Mucosa of rectum (tissue), 2 donors: Measurements from ENCODE around the gene HLA-DPA1.
"Not testable (repeated sequence)": the region's sequence is repeated elsewhere in the genome, so short reads cannot be mapped to it uniquely, and the experiment has no call there.

Source experiments
- H3K27ac ChIP-seq, 2 donors: one replicate each; pipeline ENCODE4 v1.7.0; 2013; ENCODE audit warnings: inconsistent platforms in 2 of 2, low read depth in 2 of 2, low read length in 2 of 2
- H3K27me3 ChIP-seq, 2 donors: one replicate each; pipeline ENCODE4 v1.7.0; 2013; ENCODE audit warnings: low read length in 2 of 2; ENCODE audit not compliant: control insufficient read depth in 2 of 2, insufficient read depth in 2 of 2
- H3K36me3 ChIP-seq, 2 donors: one replicate each; pipeline ENCODE4 v1.7.0; 2013; ENCODE audit warnings: low read length in 2 of 2; ENCODE audit not compliant: control insufficient read depth in 2 of 2, insufficient read depth in 2 of 2
- H3K4me1 ChIP-seq, 2 donors: one replicate each; pipeline ENCODE4 v1.7.0; 2013; ENCODE audit warnings: low read length in 2 of 2, mild to moderate bottlenecking in 1 of 2; ENCODE audit not compliant: control insufficient read depth in 2 of 2, insufficient read depth in 2 of 2
- H3K4me3 ChIP-seq, 2 donors: one replicate each; pipeline ENCODE4 v1.7.0; 2013; ENCODE audit warnings: low read length in 2 of 2
- H3K9ac ChIP-seq, 2 donors: one replicate each; pipeline ENCODE4 v1.7.0; 2013; ENCODE audit warnings: low read length in 2 of 2, low read depth in 1 of 2, mild to moderate bottlenecking in 1 of 2
- H3K9me3 ChIP-seq, 2 donors: one replicate each; pipeline ENCODE4 v1.7.0; 2013; ENCODE audit warnings: low read length in 2 of 2; ENCODE audit not compliant: control insufficient read depth in 2 of 2
- donor health status: healthy.
- donor health status: Normal muscosa, but diverticular disease.

Gene HLA-DPA1

GRCh38 chr6:33066917-33067521, 6.4 kb downstream of the HLA-DPA1 start:
- Histone ChIP-seq H3K27me3 (peaks cover 0 to 2% of the 10 kb centered on the region in 2 donors), H3K4me1 (no peaks in the 10 kb centered on the region), H3K4me3 (no peak overlapping the region), H3K36me3 (peaks cover 0 to 13% of the 10 kb centered on the region in 2 donors), H3K27ac (no peak overlapping the region), H3K9me3 (no peaks in the 10 kb centered on the region), H3K9ac (no peak overlapping the region)

DNA sequence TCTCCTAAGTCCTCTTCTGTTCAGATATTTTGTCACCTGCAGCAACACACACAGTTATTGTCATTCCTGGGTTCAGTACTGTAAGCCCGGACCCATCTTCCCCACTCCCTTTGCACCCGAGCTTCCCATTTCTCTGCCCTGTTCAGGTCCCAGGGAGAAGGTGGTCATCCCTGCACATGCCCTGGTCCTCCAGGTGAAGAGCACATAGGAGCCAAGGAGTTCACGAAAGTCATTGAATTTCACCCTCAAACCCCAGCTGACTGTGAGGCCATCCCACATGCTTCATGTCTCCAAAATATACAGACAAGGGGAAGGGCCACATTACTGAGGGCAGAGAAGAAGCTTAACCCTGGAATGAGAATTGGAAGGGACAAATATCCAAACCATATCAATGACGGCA, 8.1 kb downstream of the HLA-DPA1 start:
- no peak overlapping the region for H3K27ac ChIP-seq

GRCh38 chr6:33064723-33065122, 8.7 kb downstream of the HLA-DPA1 start:
- peaks cover 0 to 13% of the 10 kb centered on the region in 2 donors for H3K36me3 ChIP-seq
- no peaks in the 10 kb centered on the region for H3K9me3 ChIP-seq
- no peak overlapping the region for H3K4me3 ChIP-seq
- no peaks in the 10 kb centered on the region for H3K4me1 ChIP-seq
- H3K27me3 ChIP-seq, result no peaks in the 10 kb centered on the region
- H3K9ac ChIP-seq, result no peak overlapping the region
- H3K27ac ChIP-seq, result no peak overlapping the region

More for the DNA sequence above, 8.1 kb downstream of the HLA-DPA1 start:
- Histone ChIP-seq H3K27me3 (peaks cover 0 to 2% of the 10 kb centered on the region in 2 donors), H3K36me3 (peaks cover 0 to 13% of the 10 kb centered on the region in 2 donors), H3K9me3 (no peaks in the 10 kb centered on the region), H3K9ac (no peak overlapping the region), H3K4me3 (no peak overlapping the region), H3K4me1 (no peaks in the 10 kb centered on the region)

DNA sequence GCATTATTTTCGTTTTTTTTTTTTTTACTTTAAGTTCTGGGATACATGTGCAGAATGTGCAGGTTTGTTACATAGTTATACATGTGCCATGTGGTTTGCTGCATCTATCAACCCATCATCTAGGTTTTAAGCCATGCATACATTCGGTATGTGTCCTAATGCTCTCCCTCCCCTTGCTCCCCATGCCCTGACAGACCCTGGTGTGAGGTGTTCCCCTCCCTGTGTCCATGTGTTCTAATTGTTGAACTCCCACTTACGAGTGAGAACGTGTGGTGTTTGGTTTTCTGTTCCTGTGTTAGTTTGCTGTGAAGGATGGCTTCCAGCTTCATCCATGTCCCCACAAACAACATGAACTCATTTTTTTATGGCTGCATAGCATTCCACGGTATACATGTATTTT, 10.0 kb downstream of the HLA-DPA1 start:
- not testable (repeated sequence) for H3K4me1 ChIP-seq, H3K4me3 ChIP-seq, H3K27me3 ChIP-seq

DNA sequence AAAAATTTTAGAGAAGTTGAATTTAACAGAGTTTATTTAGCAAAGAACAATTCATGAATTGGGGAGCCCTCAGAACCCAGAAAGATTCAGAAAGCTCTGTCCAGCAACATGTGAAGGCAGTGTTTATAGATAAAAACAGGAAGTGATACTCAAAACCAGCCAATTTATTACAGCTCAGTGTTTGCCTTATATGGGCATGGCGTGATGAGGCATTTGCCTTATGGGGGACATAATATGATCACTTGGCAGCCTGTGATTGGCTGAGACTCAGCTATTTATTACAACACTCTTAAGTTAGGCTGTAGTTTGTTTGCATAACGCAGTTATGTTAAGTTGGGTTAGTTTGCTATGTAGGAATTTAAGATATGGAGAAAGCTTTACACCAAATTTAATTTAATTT, 11.5 kb downstream of the HLA-DPA1 start:
- Histone ChIP-seq H3K4me3 (no peak overlapping the region), H3K4me1 (no peaks in the 10 kb centered on the region), H3K9ac (no peak overlapping the region), H3K9me3 (no peaks in the 10 kb centered on the region), H3K27me3 (no peaks in the 10 kb centered on the region), H3K36me3 (peaks cover 0 to under 1% of the 10 kb centered on the region in 2 donors), H3K27ac (no peak overlapping the region)

More for the DNA sequence above, 10.0 kb downstream of the HLA-DPA1 start:
- H3K36me3 ChIP-seq, H3K9me3 ChIP-seq, H3K9ac ChIP-seq, H3K27ac ChIP-seq: not testable (repeated sequence)

DNA sequence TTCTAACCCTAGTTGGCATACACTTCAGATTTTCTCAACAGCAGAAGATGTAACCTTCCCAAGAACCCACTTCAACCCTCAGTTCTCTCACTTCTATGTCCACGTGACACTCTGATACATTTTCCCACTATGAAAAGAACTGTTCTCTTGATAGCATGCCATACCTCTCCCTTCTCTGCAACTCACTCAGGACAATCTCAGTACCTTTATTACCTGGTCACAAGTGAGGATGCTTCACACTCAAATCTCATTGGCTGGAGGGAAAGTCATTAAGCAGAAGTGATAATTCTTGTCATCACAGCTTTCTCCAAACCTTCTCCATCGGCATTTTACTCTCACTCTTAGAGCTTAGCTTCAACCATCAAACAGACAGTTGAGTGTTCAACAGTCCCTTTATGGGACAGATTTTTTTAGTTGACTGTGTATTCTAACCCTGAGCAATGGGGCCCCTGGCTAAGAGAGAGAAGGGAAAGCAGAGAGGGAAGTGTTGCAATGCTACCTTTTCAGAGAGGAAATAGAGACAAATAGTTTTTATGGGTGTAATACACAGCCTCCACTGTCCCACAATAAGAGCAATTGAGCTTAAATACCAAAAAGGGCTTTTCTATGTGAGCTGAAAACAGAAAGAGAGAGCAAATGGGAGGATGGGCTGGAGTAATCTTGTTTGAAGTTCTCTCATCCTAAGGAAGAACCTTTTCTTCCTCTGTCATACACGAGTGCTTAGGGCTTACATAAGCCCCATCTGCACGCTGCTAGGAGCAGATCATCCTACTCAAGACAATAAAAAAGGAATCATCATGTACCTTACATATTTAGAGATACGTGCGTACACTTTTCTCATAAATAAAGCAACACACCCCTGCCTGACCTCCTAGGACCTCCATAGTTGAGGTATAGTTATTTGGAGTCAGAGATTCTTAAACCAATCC, 16.0 kb downstream of the HLA-DPA1 start:
- Histone ChIP-seq H3K27me3 (no peaks in the 10 kb centered on the region), H3K9me3 (no peaks in the 10 kb centered on the region), H3K9ac (no peak overlapping the region), H3K4me3 (no peak overlapping the region), H3K4me1 (no peaks in the 10 kb centered on the region), H3K36me3 (no peaks in the 10 kb centered on the region), H3K27ac (peak overlapping the region in 1 of 2 donors; percentile 3)

DNA sequence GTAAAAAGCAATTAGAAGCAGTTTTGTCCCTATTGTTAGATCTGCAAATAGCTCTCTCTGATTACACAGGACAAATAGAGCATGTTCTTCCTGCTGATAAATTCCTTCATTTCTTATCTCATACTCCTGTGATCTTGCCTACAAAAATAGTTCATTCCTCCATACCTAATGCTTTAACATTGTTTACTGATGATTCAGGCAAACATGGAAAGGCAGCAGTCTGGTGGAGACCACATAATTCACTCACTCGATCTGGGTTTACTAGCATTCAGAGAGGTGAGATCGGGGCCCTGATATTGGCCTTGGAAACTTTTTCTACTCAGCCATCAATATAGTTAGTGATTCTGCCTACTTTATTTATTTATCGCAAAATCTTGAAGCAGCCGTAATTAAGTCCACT, 20.2 kb downstream of the HLA-DPA1 start:
- Histone ChIP-seq H3K27ac (no peak overlapping the region), H3K4me1 (no peaks in the 10 kb centered on the region), H3K4me3 (no peak overlapping the region), H3K9me3 (no peaks in the 10 kb centered on the region), H3K27me3 (peaks cover 0 to under 1% of the 10 kb centered on the region in 2 donors), H3K36me3 (no peaks in the 10 kb centered on the region), H3K9ac (no peak overlapping the region)

GRCh38 chr6:33052627-33053026, 20.8 kb downstream of the HLA-DPA1 start:
- H3K4me1 ChIP-seq, result no peaks in the 10 kb centered on the region
- no peak overlapping the region for H3K9ac ChIP-seq
- no peaks in the 10 kb centered on the region for H3K36me3 ChIP-seq
- no peak overlapping the region for H3K27ac ChIP-seq
- no peak overlapping the region for H3K4me3 ChIP-seq
- H3K27me3 ChIP-seq, result peaks cover 0 to 3% of the 10 kb centered on the region in 2 donors
- no peaks in the 10 kb centered on the region for H3K9me3 ChIP-seq

DNA sequence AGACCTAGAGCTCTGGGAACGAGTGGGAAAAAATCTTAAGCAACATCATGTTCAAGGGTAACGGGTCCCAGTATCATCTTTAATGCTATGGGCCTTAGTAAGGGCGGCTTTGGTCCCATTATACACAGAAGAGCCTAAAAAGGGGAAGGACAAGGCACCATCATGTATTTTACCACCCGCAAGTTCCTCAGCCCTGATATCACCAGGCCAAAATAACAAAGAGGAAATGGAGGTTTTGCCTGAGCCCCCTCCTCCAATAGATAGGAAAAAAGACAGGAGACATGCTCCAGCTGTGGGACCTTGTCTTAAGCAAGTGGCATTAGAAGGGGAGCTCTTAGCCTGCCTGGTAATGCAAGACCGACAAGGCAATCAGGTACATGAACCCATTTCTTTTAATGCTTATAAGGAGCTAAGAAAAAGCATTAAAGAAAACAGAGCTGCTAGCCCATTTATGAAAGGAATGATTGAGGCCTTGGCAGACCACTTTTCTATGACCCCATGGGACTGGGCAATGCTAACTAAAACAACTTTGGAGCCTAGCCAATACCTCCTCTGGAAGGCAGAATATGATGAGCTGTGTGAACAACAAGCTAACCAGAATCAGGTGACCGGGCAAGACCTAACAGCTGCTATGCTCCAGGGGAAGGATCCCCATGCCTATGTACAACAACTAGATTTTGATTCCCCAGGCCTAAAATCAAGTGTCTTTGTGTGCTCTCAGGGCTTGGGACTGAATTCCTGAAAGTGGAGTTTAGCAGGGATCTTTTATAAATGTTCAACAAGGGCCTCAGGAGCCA, 23.2 kb downstream of the HLA-DPA1 start:
- Histone ChIP-seq H3K36me3 (no peaks in the 10 kb centered on the region), H3K4me3 (no peak overlapping the region), H3K9me3 (no peaks in the 10 kb centered on the region), H3K27me3 (peaks cover 3 to 4% of the 10 kb centered on the region in 2 donors), H3K4me1 (no peaks in the 10 kb centered on the region), H3K9ac (no peak overlapping the region), H3K27ac (no peak overlapping the region)
